G401.6 (cell line): ENCODE data around the gene CXCL16.
"Not testable (repeated sequence)": the region's sequence is repeated elsewhere in the genome, so short reads cannot be mapped to it uniquely, and the experiment has no call there.

Experiments
- FAIRE-seq: peaks from 2 replicates; lab custom pipeline; 2012; peaks lifted over from hg19 to GRCh38; lab: Jason Lieb, UNC

The CXCL16 gene

DNA sequence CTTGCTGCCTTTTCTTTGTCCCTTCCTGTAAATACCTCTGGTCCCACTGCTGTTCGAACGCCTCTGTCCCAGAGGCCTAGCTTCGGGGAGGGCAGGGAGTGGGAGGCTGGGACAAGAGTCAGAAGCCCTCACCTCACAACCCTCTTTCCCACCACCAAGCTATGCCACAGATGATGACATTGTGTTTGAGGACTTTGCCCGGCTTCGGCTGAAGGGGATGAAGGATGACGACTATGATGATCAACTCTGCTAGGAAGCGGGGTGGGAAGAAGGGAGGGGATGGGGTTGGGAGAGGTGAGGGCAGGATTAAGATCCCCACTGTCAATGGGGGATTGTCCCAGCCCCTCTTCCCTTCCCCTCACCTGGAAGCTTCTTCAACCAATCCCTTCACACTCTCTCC, 18.9 kb downstream of the CXCL16 start:
- FAIRE-seq: no peak

GRCh38 chr17:4719684-4720221, 20.0 kb downstream of the CXCL16 start:
- FAIRE-seq: no peak

DNA sequence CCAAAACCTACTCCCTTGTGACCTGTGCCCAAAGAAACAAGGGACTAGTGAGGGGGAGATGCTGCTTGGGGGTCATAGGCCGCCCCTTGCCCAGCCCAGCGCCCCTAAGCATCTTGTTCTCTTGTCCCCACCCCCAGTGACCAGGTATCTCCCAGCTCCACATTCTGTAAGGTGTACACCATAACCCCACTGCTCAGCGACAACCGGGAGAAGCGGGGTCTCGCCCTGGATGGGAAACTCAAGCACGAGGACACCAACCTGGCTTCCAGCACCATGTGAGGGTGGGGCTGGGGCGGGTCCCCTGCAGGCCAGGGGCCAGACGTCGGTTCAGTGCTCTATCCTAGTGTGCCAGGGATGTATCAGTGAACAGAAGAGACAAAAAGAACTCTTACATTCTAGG, 20.6 kb downstream of the CXCL16 start:
- FAIRE-seq: no peak

- no peak for FAIRE-seq
These were observed 21.5 kb downstream of the CXCL16 start for GRCh38 chr17:4718276-4718675.

- no peak for FAIRE-seq
These were observed 21.9 kb downstream of the CXCL16 start for GRCh38 chr17:4717791-4718190.

DNA sequence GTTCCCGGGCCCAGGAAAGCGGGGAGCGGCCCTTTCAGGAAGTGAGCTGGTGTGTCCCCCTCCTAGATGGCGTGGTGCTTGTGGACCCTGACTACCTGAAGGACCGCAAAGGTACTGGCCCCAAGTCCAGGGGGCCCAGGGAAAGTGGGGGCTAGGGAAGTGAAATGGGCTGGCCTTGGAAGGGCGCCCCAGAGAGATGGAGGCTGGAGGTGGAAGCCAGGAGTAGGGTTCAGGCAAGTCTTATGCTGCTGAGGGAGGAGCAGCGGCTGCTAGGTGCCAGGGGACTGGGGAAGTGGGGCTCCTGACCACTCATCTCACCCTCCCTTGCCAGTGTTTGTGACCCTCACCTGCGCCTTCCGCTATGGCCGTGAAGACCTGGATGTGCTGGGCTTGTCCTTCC, 23.6 kb downstream of the CXCL16 start:
- FAIRE-seq: no peak

DNA sequence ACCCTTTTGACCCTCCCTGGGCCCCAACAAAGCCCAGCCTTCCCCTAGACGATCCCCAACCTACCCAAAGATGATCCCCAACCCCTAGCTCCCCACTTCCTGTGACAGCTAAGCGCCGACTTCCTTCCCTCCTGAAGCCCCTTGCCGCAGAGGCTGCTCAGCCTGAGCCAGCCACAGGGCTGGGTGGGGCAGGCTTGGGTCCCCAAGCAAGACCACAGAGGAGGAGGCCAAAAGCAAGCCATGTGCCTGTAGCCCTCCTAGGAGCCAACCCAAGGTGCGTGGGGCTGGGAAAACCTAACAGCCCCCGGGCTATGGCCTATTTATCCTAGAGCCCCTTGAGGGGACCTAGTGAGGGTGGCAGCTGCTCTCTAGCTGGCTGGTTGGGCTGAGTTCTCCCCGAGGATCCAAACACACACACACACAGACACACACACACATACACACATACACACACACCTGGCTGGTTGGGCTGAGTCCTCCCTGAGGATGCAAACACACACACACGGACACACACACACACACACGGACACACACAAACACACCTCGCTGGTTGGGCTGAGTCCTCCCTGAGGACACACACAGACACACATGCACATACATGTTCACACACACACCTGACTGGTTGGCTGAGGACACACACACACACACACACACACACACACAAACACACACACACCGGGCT, 24.5 kb downstream of the CXCL16 start:
- FAIRE-seq: no peak

GRCh38 chr17:4714340-4715062, 25.2 kb downstream of the CXCL16 start:
- not testable (repeated sequence) for FAIRE-seq

- no peak for FAIRE-seq
These were observed 27.2 kb downstream of the CXCL16 start for GRCh38 chr17:4712526-4712925.

DNA sequence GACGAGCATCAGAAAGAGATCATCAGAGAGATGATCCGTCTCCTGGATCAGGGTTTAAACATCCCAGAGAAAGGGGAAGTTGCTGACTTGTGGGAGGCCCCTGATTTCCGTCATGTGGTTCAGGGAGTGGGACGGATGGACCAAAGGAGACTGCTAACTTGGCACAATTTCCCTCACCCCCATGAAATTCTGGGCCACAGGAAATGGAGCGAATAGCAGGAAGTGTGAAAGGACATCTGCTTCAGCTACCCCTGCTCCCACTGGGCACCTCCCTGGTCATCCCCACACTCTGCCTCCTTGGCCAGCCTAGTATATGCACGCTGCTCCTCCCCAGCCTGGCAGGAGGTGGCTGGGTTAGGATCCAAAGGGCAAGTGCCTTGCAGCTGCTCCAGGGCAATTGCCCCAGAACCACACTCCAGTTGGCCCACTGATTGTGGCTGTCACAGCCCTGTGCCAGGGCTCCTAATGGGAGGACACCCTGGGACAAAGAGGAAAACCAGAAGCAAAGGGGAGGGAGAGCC, 28.0 kb downstream of the CXCL16 start:
- no peak for FAIRE-seq

GRCh38 chr17:4710693-4711634, 28.8 kb downstream of the CXCL16 start:
- FAIRE-seq: no peak

DNA sequence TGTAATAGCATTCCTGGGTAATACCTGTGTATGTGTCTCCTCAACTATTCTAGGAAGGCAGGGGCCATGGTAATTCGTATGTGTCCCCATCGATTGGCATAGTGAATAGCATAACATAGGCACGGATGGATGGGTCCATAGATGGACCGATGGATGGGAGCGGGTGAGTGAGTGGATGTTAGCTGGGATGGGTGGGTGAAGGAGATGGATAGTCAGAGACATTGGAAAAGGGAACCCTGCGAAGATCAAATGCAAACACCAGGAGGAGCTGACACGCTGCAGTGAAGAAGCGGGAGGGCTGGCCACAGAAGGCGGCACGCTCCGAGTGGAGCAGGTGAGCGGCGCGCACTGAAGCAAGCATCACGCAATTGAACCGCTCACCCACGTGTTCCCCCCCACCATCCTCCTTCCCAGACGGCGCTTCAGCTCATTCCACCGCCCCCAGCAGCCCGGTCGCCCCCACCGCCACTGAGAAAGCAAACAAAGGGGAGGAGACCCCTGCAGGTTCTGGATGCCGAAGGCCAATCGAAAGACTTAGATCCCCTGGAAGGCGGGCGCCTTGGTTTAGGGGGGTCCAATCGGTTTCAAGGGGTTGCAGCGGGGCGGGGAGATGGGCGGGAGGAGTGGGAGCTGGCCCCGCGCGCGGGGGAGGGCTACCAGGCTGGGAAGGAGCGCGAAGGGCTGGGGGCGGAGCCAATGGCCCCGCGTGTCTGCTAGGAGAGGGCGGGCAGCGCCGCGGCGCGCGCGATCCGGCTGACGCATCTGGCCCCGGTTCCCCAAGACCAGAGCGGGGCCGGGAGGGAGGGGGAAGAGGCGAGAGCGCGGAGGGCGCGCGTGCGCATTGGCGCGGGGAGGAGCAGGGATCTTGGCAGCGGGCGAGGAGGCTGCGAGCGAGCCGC, 29.7 kb downstream of the CXCL16 start, which contains the start of gene ARRB2:
Gene ARRB2, plus strand, starts transcription at position 839 of the 899 bp plus-strand sequence. CDS start 90 bp downstream, outside the sequence.
- FAIRE-seq: peak; percentile 92

GRCh38 chr17:4708436-4708835, 31.3 kb downstream of the CXCL16 start:
- no peak for FAIRE-seq

- no peak for FAIRE-seq
These were observed 33.6 kb downstream of the CXCL16 start for GRCh38 chr17:4706121-4706520.

GRCh38 chr17:4704991-4705390, 34.7 kb downstream of the CXCL16 start:
- no peak for FAIRE-seq

DNA sequence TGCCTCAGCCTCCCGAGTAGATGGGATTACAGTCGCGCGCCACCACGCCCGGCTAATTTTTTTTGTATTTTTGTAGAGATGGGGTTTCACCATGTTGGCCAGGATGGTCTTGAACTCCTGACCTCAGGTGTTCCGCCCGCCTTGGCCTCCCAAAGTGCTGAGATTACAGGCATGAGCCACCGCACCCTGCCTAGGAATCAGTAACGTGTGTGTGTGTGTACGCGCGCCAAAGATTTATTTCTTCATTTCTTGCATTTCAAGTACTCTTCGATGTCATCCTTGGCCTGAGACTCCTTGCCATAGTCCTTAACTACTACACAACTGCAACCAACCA, 35.2 kb downstream of the CXCL16 start:
- FAIRE-seq: not testable (repeated sequence)

DNA sequence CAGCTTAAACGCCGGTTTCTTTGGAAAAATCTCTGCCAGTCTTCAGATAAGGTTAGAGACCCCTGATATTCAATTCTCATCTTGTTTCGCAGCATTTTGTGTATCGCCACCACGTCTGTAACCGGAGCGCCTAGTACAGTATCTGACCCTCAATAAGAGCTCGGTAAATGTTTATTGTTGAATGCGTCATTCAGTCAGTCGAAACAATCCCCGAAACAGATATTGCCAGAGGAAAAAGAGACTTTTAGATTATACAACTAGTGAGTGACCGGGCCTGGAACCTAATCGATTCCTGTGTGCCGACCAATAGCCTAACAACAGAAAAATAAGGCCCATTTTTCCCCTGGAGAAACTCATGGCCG, 36.4 kb downstream of the CXCL16 start:
- FAIRE-seq: no peak

- no peak for FAIRE-seq
These were observed 38.6 kb downstream of the CXCL16 start for GRCh38 chr17:4701116-4701515.

DNA sequence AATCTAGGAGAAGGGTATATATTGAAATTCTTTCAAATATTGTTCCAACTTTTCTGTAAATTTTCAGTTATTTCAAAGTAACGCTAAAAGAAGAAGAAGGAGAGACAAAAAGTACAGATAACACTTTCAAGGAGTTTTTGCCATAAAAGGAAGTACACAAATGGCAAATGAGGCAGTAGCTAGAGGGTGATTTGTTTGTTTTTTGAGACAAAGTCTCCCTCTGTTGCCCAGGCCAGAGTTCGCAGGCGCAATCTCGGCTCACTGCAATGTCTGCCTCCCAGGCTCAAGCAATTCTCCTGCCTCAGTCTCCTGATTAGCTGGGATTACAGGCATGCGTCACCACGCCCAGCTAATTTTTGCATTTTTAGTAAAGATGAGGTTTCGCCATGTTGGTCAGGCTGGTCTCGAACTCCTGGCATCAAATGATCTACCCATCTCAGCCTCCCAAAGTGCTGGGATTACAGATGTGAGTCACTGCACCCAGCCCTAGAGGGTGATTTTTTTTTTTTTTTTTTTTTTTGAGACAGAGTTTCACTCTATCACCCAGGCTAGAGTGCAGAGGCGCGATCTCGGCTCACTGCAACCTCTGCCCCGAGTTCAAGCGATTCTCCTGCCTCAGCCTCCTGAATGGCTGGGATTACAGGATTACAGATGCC, 40.2 kb downstream of the CXCL16 start:
- not testable (repeated sequence) for FAIRE-seq

DNA sequence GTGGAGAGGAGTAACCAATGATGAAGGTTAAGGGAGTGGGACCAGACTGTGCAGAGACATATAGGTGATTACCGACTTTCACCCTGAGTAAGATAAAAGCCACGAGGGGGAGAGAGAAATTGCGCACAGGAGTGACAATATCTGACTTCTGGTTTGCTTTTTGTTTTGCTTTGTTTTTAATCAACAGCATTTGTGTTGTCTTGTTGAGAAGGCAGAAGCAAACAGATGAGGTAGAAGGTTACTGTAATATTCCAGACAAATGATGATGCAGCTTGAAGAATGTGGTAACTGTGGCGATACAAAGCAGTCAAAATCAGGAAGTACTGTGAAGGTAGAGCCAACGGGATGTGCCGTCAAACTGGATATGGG, 43.3 kb downstream of the CXCL16 start:
- FAIRE-seq: no peak

GRCh38 chr17:4693416-4693815, 46.3 kb downstream of the CXCL16 start:
- FAIRE-seq: no peak
